ENCODE measurements around the gene NFE2L2. TPM values are rescaled to one million over a fixed set of nuclear protein-coding genes. Genes with fewer than 3 reads are reported as not detected.
A peak's percentile ranks its signal among the peaks of the same experiment; 100 is the strongest.
"Not testable (repeated sequence)": the region's sequence is repeated elsewhere in the genome, so short reads cannot be mapped to it uniquely, and the experiment has no call there.

The NFE2L2 gene
- total RNA-seq, 6 donors from 2014 or later = 52.4 to 174 (median 94.4) TPM

GRCh38 chr2:177221534-177221933, 43.0 kb downstream of the NFE2L2 start:
- WGBS, 2 donors = 90 to 96% methylated on average over 3 of the region's 3 CpGs
- ATAC-seq (ENCODE audit: low FRiP score in 2 of 2) = no peak
- H3K27me3 ChIP-seq = no peaks in the 10 kb centered on the region
- no peak overlapping the region for H3K27ac ChIP-seq
- TF ChIP-seq CTCF (IDR thresholded peaks at IDR 0.05) = no peak
- TF ChIP-seq POLR2AphosphoS5 (IDR thresholded peaks at IDR 0.05) = no peak
- TF ChIP-seq POLR2A (IDR thresholded peaks at IDR 0.05) = no peak
- no peak for TF ChIP-seq EP300 (IDR thresholded peaks at IDR 0.05)
- peaks cover 33 to 86% (median 54%) of the 10 kb centered on the region in 4 donors for H3K36me3 ChIP-seq
- H3K4me3 ChIP-seq = no peak overlapping the region
- no peak for DNase-seq
- H3K9me3 ChIP-seq = no peaks in the 10 kb centered on the region
- H3K4me1 ChIP-seq = peaks cover 8 to 31% (median 21%) of the 10 kb centered on the region in 4 donors

GRCh38 chr2:177219787-177220186, 44.7 kb downstream of the NFE2L2 start:
- not testable (repeated sequence) for DNase-seq; H3K4me3 ChIP-seq; H3K9me3 ChIP-seq; H3K27me3 ChIP-seq; H3K27ac ChIP-seq; ATAC-seq (ENCODE audit: low FRiP score in 2 of 2)
- H3K36me3 ChIP-seq = peaks cover 33 to 96% (median 59%) of the 10 kb centered on the region in 4 donors
- WGBS, 2 donors = 94 to 100% methylated on average over 2 of the region's 2 CpGs
- peaks cover 20 to 49% (median 38%) of the 10 kb centered on the region in 4 donors for H3K4me1 ChIP-seq

- no peak for ATAC-seq (ENCODE audit: low FRiP score in 2 of 2)
- Histone ChIP-seq H3K4me3 (no peak overlapping the region), H3K27me3 (no peaks in the 10 kb centered on the region), H3K4me1 (peaks cover 31 to 59% (median 48%) of the 10 kb centered on the region in 4 donors), H3K27ac (no peak overlapping the region), H3K9me3 (no peaks in the 10 kb centered on the region), H3K36me3 (peaks cover 33 to 85% (median 52%) of the 10 kb centered on the region in 4 donors)
- TF ChIP-seq EP300 (IDR thresholded peaks at IDR 0.05) (no peak), POLR2AphosphoS5 (IDR thresholded peaks at IDR 0.05) (no peak), CTCF (IDR thresholded peaks at IDR 0.05) (no peak), POLR2A (IDR thresholded peaks at IDR 0.05) (no peak)
- DNase-seq = no peak
- 80 to 86% methylated on average over 5 of the region's 5 CpGs for WGBS, 2 donors
These were observed 47.2 kb downstream of the NFE2L2 start for GRCh38 chr2:177217247-177217843.

GRCh38 chr2:177212891-177213856, 51.4 kb downstream of the NFE2L2 start:
- Histone ChIP-seq H3K4me3 (peak overlapping the region; percentile 56 to 74 (median 64)), H3K27ac (peak overlapping the region; percentile 98 to 100 (median 100)), H3K27me3 (no peaks in the 10 kb centered on the region), H3K36me3 (peaks cover 10 to 45% (median 22%) of the 10 kb centered on the region in 4 donors), H3K9me3 (no peaks in the 10 kb centered on the region), H3K4me1 (peaks cover 38 to 55% (median 47%) of the 10 kb centered on the region in 4 donors)
- DNase-seq (peak; percentile 93 to 96), ATAC-seq (ENCODE audit: low FRiP score in 2 of 2) (peak; percentile 89 to 93)
- WGBS, 2 donors = 0% methylated on average over 35 to 38 of the region's 74 CpGs
- TF ChIP-seq EP300 (IDR thresholded peaks at IDR 0.05) (peak in 1 of 4 donors; percentile 23), POLR2A (IDR thresholded peaks at IDR 0.05) (no peak), CTCF (IDR thresholded peaks at IDR 0.05) (peak in 1 of 6 experiments; percentile 20), POLR2AphosphoS5 (IDR thresholded peaks at IDR 0.05) (peak; percentile 68 to 73)

Data from upper lobe of left lung (tissue), 6 donors.